SH-SY5Y (cell line): ENCODE results near the gene TNFSF10.

Experiments
- GATA2 ChIP-seq: IDR thresholded peaks from 2 replicates; pipeline ENCODE4 v1.6.1; 2011; ENCODE audit warnings: mild to moderate bottlenecking, low read depth, low read length
- GATA3 ChIP-seq: IDR thresholded peaks from 2 replicates; pipeline ENCODE4 v1.6.1; 2011; ENCODE audit warnings: low read depth, mild to moderate bottlenecking, low read length, moderate library complexity

GRCh38 chr3:172516318-172517214, 6.7 kb downstream of the TNFSF10 start:
- TF ChIP-seq GATA2 (no peak), GATA3 (no peak)
